ENCODE results near the gene TEK.

TEK gene

GRCh38 chr9:27108981-27109541, at the start of gene TEK:
Gene TEK (plus strand): TSS chr9:27109225. CDS start chr9:27109591, 366 bp downstream.
- TF ChIP-seq CTCF (IDR thresholded peaks at IDR 0.05; ENCODE audit: insufficient read depth, low read length, missing control alignments), result no peak
- CTCF ChIA-PET, result no interaction called here
- H3K4me3 ChIP-seq (ENCODE audit: low read depth, low read length), result peak within 1 kb of the TSS; percentile 47
- POLR2A ChIA-PET, result no interaction called here
- DNase-seq (ENCODE audit: low read depth, low spot score), result no peak

GRCh38 chr9:27059412-27059811, 49.6 kb upstream of the TEK start:
- no peak overlapping the region for H3K4me3 ChIP-seq (ENCODE audit: low read depth, low read length)
- ChIA-PET POLR2A (no interaction called here), CTCF (no interaction called here)
- no peak for DNase-seq (ENCODE audit: low read depth, low spot score)
- TF ChIP-seq CTCF (IDR thresholded peaks at IDR 0.05; ENCODE audit: insufficient read depth, low read length, missing control alignments), result no peak

DNA sequence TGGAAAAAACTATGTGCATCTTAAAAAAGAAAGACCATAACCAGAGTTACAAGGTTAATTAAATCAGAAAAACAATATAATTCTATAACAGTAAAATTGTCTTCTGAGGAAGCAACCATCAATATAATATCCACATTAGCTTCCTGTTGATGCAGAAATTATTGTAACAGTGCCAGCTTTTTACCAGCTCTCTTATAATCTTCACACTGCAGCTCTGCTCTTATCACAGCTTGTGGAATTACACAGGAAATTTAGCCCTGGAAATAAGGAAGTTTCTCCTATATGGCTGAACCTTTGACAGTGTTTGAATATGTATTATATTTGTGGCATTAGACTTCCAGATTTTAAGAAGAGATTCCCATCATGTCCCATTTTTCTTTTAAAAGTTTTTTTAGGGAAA, 49.1 kb upstream of the TEK start:
- TF ChIP-seq CTCF (IDR thresholded peaks at IDR 0.05; ENCODE audit: insufficient read depth, low read length, missing control alignments), result no peak
- H3K4me3 ChIP-seq (ENCODE audit: low read depth, low read length), result no peak overlapping the region
- CTCF ChIA-PET, result no interaction called here
- POLR2A ChIA-PET, result no interaction called here
- DNase-seq (ENCODE audit: low read depth, low spot score), result no peak

DNA sequence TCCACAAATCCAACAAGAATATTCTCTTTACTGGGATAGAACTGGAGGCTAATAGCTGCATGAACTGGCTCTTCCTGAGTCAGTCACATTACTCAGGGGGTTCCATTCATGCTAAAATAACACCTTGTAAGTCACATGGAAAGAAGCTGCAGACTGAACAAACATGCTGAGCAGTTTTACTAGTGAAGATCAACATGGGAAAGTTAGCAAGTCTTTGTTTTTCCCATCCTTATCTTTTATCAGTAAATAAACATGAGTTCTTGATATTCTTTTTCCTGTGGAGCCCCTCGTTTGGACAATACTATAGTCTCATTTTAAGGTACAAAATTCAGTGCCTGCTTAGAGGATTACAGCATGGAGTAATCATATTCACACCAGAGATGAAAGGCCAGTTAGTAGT, 43.7 kb upstream of the TEK start:
- POLR2A ChIA-PET, result no interaction called here
- no peak overlapping the region for H3K4me3 ChIP-seq (ENCODE audit: low read depth, low read length)
- CTCF ChIA-PET, result no interaction called here

GRCh38 chr9:27073841-27074728, 34.9 kb upstream of the TEK start:
- no peak for TF ChIP-seq CTCF (IDR thresholded peaks at IDR 0.05; ENCODE audit: insufficient read depth, low read length, missing control alignments)
- no peak overlapping the region for H3K4me3 ChIP-seq (ENCODE audit: low read depth, low read length)
- ChIA-PET POLR2A (no interaction called here), CTCF (interaction anchor here (0.9 kb wide), 1 partner anchor 10 kb away, joined by 3 read pairs; no protein-coding TSS in a partner anchor)
- no peak for DNase-seq (ENCODE audit: low read depth, low spot score)

More for the DNA sequence above, 43.7 kb upstream of the TEK start:
- DNase-seq (ENCODE audit: low read depth, low spot score), result no peak
- TF ChIP-seq CTCF (IDR thresholded peaks at IDR 0.05; ENCODE audit: insufficient read depth, low read length, missing control alignments), result no peak

GRCh38 chr9:27078685-27079084, 30.3 kb upstream of the TEK start:
- POLR2A ChIA-PET, result no interaction called here
- CTCF ChIA-PET, result interaction anchor here (1.5 kb wide), 1 partner anchor 11 kb away, joined by 4 read pairs; no protein-coding TSS in a partner anchor
- no peak overlapping the region for H3K4me3 ChIP-seq (ENCODE audit: low read depth, low read length)

More at GRCh38 chr9:27078685-27079084, 30.3 kb upstream of the TEK start:
- TF ChIP-seq CTCF (IDR thresholded peaks at IDR 0.05; ENCODE audit: insufficient read depth, low read length, missing control alignments), result no peak
- DNase-seq (ENCODE audit: low read depth, low spot score), result no peak
